Measurements from ENCODE around the gene WDR46.

DNA sequence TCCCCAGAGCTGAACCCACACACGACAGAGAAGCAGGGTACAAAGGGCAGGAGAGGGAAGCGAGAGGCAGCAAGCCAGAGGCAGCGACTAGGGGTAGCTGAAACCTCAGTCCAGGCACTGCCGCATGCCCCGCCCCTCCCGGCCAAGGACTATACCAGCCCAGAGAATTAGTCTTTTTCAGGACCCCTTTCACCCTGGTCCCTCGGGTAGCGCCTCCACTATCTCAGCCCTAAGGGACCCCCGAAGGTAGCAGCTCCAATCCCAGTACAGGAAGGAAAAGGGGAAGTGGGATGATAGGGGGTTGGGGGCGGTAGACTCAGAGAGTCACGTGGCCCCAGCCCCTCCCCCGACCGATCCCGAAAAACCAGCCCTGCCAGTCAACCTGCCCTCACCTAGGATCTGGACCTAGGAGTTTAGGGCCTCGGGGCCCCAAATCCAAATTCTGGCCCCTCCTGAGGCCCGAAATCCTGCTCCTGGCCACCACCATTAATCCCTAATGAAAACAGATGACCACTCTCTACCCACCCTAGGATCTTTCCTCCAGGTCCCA, 8.4 kb upstream of the WDR46 start:
- TF ChIP-seq, protein P1, sequence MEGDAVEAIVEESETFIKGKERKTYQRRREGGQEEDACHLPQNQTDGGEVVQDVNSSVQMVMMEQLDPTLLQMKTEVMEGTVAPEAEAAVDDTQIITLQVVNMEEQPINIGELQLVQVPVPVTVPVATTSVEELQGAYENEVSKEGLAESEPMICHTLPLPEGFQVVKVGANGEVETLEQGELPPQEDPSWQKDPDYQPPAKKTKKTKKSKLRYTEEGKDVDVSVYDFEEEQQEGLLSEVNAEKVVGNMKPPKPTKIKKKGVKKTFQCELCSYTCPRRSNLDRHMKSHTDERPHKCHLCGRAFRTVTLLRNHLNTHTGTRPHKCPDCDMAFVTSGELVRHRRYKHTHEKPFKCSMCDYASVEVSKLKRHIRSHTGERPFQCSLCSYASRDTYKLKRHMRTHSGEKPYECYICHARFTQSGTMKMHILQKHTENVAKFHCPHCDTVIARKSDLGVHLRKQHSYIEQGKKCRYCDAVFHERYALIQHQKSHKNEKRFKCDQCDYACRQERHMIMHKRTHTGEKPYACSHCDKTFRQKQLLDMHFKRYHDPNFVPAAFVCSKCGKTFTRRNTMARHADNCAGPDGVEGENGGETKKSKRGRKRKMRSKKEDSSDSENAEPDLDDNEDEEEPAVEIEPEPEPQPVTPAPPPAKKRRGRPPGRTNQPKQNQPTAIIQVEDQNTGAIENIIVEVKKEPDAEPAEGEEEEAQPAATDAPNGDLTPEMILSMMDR (IDR thresholded peaks at IDR 0.05; ENCODE audit: low read length) = no peak
- TF ChIP-seq EZH2 (optimal IDR thresholded peaks at IDR 0.05; ENCODE audit: low read depth, low read length) = no peak
